ENCODE data around the gene NACAD.

The NACAD gene

GRCh38 chr7:45033931-45034290 lies 54.9 kb downstream of the NACAD start:
- no peak for DNase-seq (ENCODE audit: extremely low read depth, insufficient read length)
- Histone ChIP-seq H3K4me3 (replicated peaks; ENCODE audit: low read depth, low read length) (no peak overlapping the region), H3K36me3 (ENCODE audit: control insufficient read depth, insufficient read depth, low read length) (peaks cover 13% of the 10 kb centered on the region), H3K27me3 (replicated peaks; ENCODE audit: control insufficient read depth, insufficient read depth, low read length) (no peaks in the 10 kb centered on the region)
- no peak for TF ChIP-seq CTCF (IDR thresholded peaks at IDR 0.05; ENCODE audit: insufficient read depth, low read length, poor library complexity, severe bottlenecking)

GRCh38 chr7:45033261-45033930 lies 55.4 kb downstream of the NACAD start:
- TF ChIP-seq CTCF (IDR thresholded peaks at IDR 0.05; ENCODE audit: insufficient read depth, low read length, poor library complexity, severe bottlenecking): no peak
- H3K4me3 ChIP-seq (replicated peaks; ENCODE audit: low read depth, low read length): no peak overlapping the region
- H3K36me3 ChIP-seq (ENCODE audit: control insufficient read depth, insufficient read depth, low read length): peaks cover 10% of the 10 kb centered on the region
- DNase-seq (ENCODE audit: extremely low read depth, insufficient read length): no peak
- no peaks in the 10 kb centered on the region for H3K27me3 ChIP-seq (replicated peaks; ENCODE audit: control insufficient read depth, insufficient read depth, low read length)

GRCh38 chr7:45032421-45032820 lies 56.3 kb downstream of the NACAD start:
- no peak for TF ChIP-seq CTCF (IDR thresholded peaks at IDR 0.05; ENCODE audit: insufficient read depth, low read length, poor library complexity, severe bottlenecking)
- H3K36me3 ChIP-seq (ENCODE audit: control insufficient read depth, insufficient read depth, low read length): peaks cover 4% of the 10 kb centered on the region

GRCh38 chr7:45031829-45032228 lies 56.9 kb downstream of the NACAD start:
- Histone ChIP-seq H3K4me3 (replicated peaks; ENCODE audit: low read depth, low read length) (no peak overlapping the region), H3K36me3 (ENCODE audit: control insufficient read depth, insufficient read depth, low read length) (peaks cover 4% of the 10 kb centered on the region), H3K27me3 (replicated peaks; ENCODE audit: control insufficient read depth, insufficient read depth, low read length) (no peaks in the 10 kb centered on the region)
- TF ChIP-seq CTCF (IDR thresholded peaks at IDR 0.05; ENCODE audit: insufficient read depth, low read length, poor library complexity, severe bottlenecking): no peak
- DNase-seq (ENCODE audit: extremely low read depth, insufficient read length): no peak

More at GRCh38 chr7:45032421-45032820, 56.3 kb downstream of the NACAD start:
- Histone ChIP-seq H3K27me3 (replicated peaks; ENCODE audit: control insufficient read depth, insufficient read depth, low read length) (no peaks in the 10 kb centered on the region), H3K4me3 (replicated peaks; ENCODE audit: low read depth, low read length) (no peak overlapping the region)
- DNase-seq (ENCODE audit: extremely low read depth, insufficient read length): no peak

Data from GM06990 (cell line).